ENCODE measurements around the gene POFUT1. TPM values are rescaled to one million over a fixed set of nuclear protein-coding genes. Genes with fewer than 3 reads are reported as not detected.

POFUT1 gene
- total RNA-seq, 1 experiment from 2014 or later = 56.6 TPM

GRCh38 chr20:32218156-32218900, 10.6 kb downstream of the POFUT1 start:
- H3K9me3 ChIP-seq = no peaks in the 10 kb centered on the region

GRCh38 chr20:32224463-32224862, 16.8 kb downstream of the POFUT1 start:
- no peaks in the 10 kb centered on the region for H3K9me3 ChIP-seq
- DNase-seq = no peak
- H3K36me3 ChIP-seq = peaks cover 68% of the 10 kb centered on the region
- no peak overlapping the region for H3K4me3 ChIP-seq
- no peaks in the 10 kb centered on the region for H3K27me3 ChIP-seq

More at GRCh38 chr20:32218156-32218900, 10.6 kb downstream of the POFUT1 start:
- no peak overlapping the region for H3K4me3 ChIP-seq
- H3K36me3 ChIP-seq = peaks cover 79% of the 10 kb centered on the region
- no peak for DNase-seq
- no peaks in the 10 kb centered on the region for H3K27me3 ChIP-seq

- H3K36me3 ChIP-seq = peaks cover 63% of the 10 kb centered on the region
- no peak overlapping the region for H3K4me3 ChIP-seq
- no peaks in the 10 kb centered on the region for H3K9me3 ChIP-seq
- H3K27me3 ChIP-seq = no peaks in the 10 kb centered on the region
- DNase-seq = no peak
Observed at GRCh38 chr20:32226391-32226790, 18.7 kb downstream of the POFUT1 start.

GRCh38 chr20:32227306-32227705, 19.6 kb downstream of the POFUT1 start:
- no peak for DNase-seq
- peaks cover 63% of the 10 kb centered on the region for H3K36me3 ChIP-seq
- no peaks in the 10 kb centered on the region for H3K27me3 ChIP-seq

GRCh38 chr20:32227744-32228688, 20.3 kb downstream of the POFUT1 start:
- H3K9me3 ChIP-seq = no peaks in the 10 kb centered on the region
- H3K36me3 ChIP-seq = peaks cover 63% of the 10 kb centered on the region
- H3K27me3 ChIP-seq = no peaks in the 10 kb centered on the region
- DNase-seq = no peak
- H3K4me3 ChIP-seq = no peak overlapping the region

More at GRCh38 chr20:32227306-32227705, 19.6 kb downstream of the POFUT1 start:
- Histone ChIP-seq H3K9me3 (no peaks in the 10 kb centered on the region), H3K4me3 (no peak overlapping the region)

- no peak overlapping the region for H3K4me3 ChIP-seq
- H3K27me3 ChIP-seq = no peaks in the 10 kb centered on the region
- H3K9me3 ChIP-seq = no peaks in the 10 kb centered on the region
- peaks cover 65% of the 10 kb centered on the region for H3K36me3 ChIP-seq
- no peak for DNase-seq
Observed at GRCh38 chr20:32229251-32229747, 21.6 kb downstream of the POFUT1 start.

GRCh38 chr20:32230707-32231106, 23.0 kb downstream of the POFUT1 start:
- Histone ChIP-seq H3K36me3 (peaks cover 72% of the 10 kb centered on the region), H3K27me3 (no peaks in the 10 kb centered on the region), H3K9me3 (no peaks in the 10 kb centered on the region), H3K4me3 (no peak overlapping the region)
- no peak for DNase-seq

GRCh38 chr20:32231245-32231644, 23.6 kb downstream of the POFUT1 start:
- H3K27me3 ChIP-seq = no peaks in the 10 kb centered on the region
- H3K4me3 ChIP-seq = no peak overlapping the region
- peaks cover 67% of the 10 kb centered on the region for H3K36me3 ChIP-seq
- H3K9me3 ChIP-seq = no peaks in the 10 kb centered on the region
- DNase-seq = no peak

- H3K36me3 ChIP-seq = peaks cover 71% of the 10 kb centered on the region
- DNase-seq = no peak
Observed at GRCh38 chr20:32231847-32232246, 24.2 kb downstream of the POFUT1 start.

GRCh38 chr20:32232326-32232886, 24.7 kb downstream of the POFUT1 start:
- no peak for DNase-seq
- H3K9me3 ChIP-seq = no peaks in the 10 kb centered on the region
- peaks cover 69% of the 10 kb centered on the region for H3K36me3 ChIP-seq

More at GRCh38 chr20:32231847-32232246, 24.2 kb downstream of the POFUT1 start:
- no peaks in the 10 kb centered on the region for H3K27me3 ChIP-seq
- H3K4me3 ChIP-seq = no peak overlapping the region
- no peaks in the 10 kb centered on the region for H3K9me3 ChIP-seq

GRCh38 chr20:32233286-32233685, 25.6 kb downstream of the POFUT1 start:
- Histone ChIP-seq H3K36me3 (peaks cover 62% of the 10 kb centered on the region), H3K4me3 (no peak overlapping the region), H3K27me3 (no peaks in the 10 kb centered on the region), H3K9me3 (no peaks in the 10 kb centered on the region)
- DNase-seq = no peak

More at GRCh38 chr20:32232326-32232886, 24.7 kb downstream of the POFUT1 start:
- Histone ChIP-seq H3K4me3 (no peak overlapping the region), H3K27me3 (no peaks in the 10 kb centered on the region)

GRCh38 chr20:32234135-32234808, 26.6 kb downstream of the POFUT1 start:
- H3K36me3 ChIP-seq = peaks cover 52% of the 10 kb centered on the region
- H3K27me3 ChIP-seq = no peaks in the 10 kb centered on the region
- no peak for DNase-seq
- H3K9me3 ChIP-seq = no peaks in the 10 kb centered on the region
- H3K4me3 ChIP-seq = no peak overlapping the region

- no peak for DNase-seq
Observed at GRCh38 chr20:32235331-32236047, 27.8 kb downstream of the POFUT1 start.

GRCh38 chr20:32236048-32236533, 28.4 kb downstream of the POFUT1 start:
- no peaks in the 10 kb centered on the region for H3K9me3 ChIP-seq
- no peak for DNase-seq
- H3K27me3 ChIP-seq = no peaks in the 10 kb centered on the region
- H3K36me3 ChIP-seq = peaks cover 44% of the 10 kb centered on the region
- H3K4me3 ChIP-seq = no peak overlapping the region

More at GRCh38 chr20:32235331-32236047, 27.8 kb downstream of the POFUT1 start:
- no peak overlapping the region for H3K4me3 ChIP-seq
- no peaks in the 10 kb centered on the region for H3K9me3 ChIP-seq
- H3K27me3 ChIP-seq = no peaks in the 10 kb centered on the region
- H3K36me3 ChIP-seq = peaks cover 47% of the 10 kb centered on the region

GRCh38 chr20:32236819-32237218, 29.1 kb downstream of the POFUT1 start:
- no peak for DNase-seq
- H3K4me3 ChIP-seq = no peak overlapping the region
- H3K27me3 ChIP-seq = no peaks in the 10 kb centered on the region
- peaks cover 38% of the 10 kb centered on the region for H3K36me3 ChIP-seq
- no peaks in the 10 kb centered on the region for H3K9me3 ChIP-seq

GRCh38 chr20:32237419-32237818, 29.7 kb downstream of the POFUT1 start:
- no peak for DNase-seq
- peaks cover 34% of the 10 kb centered on the region for H3K36me3 ChIP-seq
- H3K4me3 ChIP-seq = no peak overlapping the region
- H3K9me3 ChIP-seq = no peaks in the 10 kb centered on the region
- H3K27me3 ChIP-seq = no peaks in the 10 kb centered on the region

Data from MG63 (cell line).